GM19324 (cell line): Measurements from ENCODE around the gene ST7.

ENCODE experiments used
- ATAC-seq: cut with Tn5 transposase; IDR thresholded peaks from one replicate; pipeline ENCODE4 v1.9.1; 2021; ENCODE audit warnings: mild to moderate bottlenecking, moderate library complexity; ENCODE audit not compliant: unreplicated experiment, low FRiP score

The ST7 gene

GRCh38 chr7:117210397-117210796 is 257.1 kb downstream of the ST7 start:
- no peak for ATAC-seq

- no peak for ATAC-seq
Observed at GRCh38 chr7:117210908-117211307, 257.6 kb downstream of the ST7 start.

GRCh38 chr7:117211614-117212013 is 258.3 kb downstream of the ST7 start:
- ATAC-seq, result no peak

- ATAC-seq, result no peak
Observed at GRCh38 chr7:117212969-117213877, 259.9 kb downstream of the ST7 start.

- no peak for ATAC-seq
Observed at GRCh38 chr7:117216010-117216409, 262.7 kb downstream of the ST7 start.

- ATAC-seq, result no peak
Observed at GRCh38 chr7:117216436-117217069, 263.3 kb downstream of the ST7 start.

GRCh38 chr7:117217106-117218035 is 264.1 kb downstream of the ST7 start:
- ATAC-seq, result no peak

- no peak for ATAC-seq
Observed at GRCh38 chr7:117218700-117219099, 265.4 kb downstream of the ST7 start.

- ATAC-seq, result no peak
Observed at GRCh38 chr7:117219485-117219884, 266.2 kb downstream of the ST7 start.

- ATAC-seq, result no peak
Observed at GRCh38 chr7:117220836-117221235, 267.5 kb downstream of the ST7 start.

- no peak for ATAC-seq
Observed at GRCh38 chr7:117225536-117225935, 272.2 kb downstream of the ST7 start.

GRCh38 chr7:117227091-117227490 is 273.8 kb downstream of the ST7 start:
- ATAC-seq, result no peak

- ATAC-seq, result no peak
Observed at GRCh38 chr7:117229350-117229749, 276.0 kb downstream of the ST7 start.

- ATAC-seq, result no peak
Observed at GRCh38 chr7:117230276-117231046, 277.2 kb downstream of the ST7 start.

- no peak for ATAC-seq
Observed at GRCh38 chr7:117231047-117231359, 277.7 kb downstream of the ST7 start.

- no peak for ATAC-seq
Observed at GRCh38 chr7:117237646-117238045, 284.3 kb downstream of the ST7 start.

GRCh38 chr7:117238472-117238871 is 285.2 kb downstream of the ST7 start:
- no peak for ATAC-seq

- no peak for ATAC-seq
Observed at GRCh38 chr7:117238937-117239336, 285.6 kb downstream of the ST7 start.

- no peak for ATAC-seq
Observed at GRCh38 chr7:117241088-117241487, 287.8 kb downstream of the ST7 start.

- ATAC-seq, result no peak
Observed at GRCh38 chr7:117243390-117243789, 290.1 kb downstream of the ST7 start.
